ENCODE data around the gene DDTL. TPM values are rescaled to one million over a fixed set of nuclear protein-coding genes. Genes with fewer than 3 reads are reported as not detected.

Gene DDTL
- 2.2 and 11.0 TPM in 2 replicates for total RNA-seq (ENCODE audit: low replicate concordance)

GRCh38 chr22:23966568-23966967, at the start of gene DDTL:
Gene DDTL, plus strand, starts transcription at chr22:23966888. Its CDS starts 27 bp downstream, at chr22:23966915.

GRCh38 chr22:23961084-23961771, 5.5 kb upstream of the DDTL start, which contains the start of gene GSTT2B:
Gene GSTT2B, minus strand, starts transcription at chr22:23961195. Its CDS starts 64 bp downstream, at chr22:23961131.

GRCh38 chr22:23974345-23974744, 7.7 kb downstream of the DDTL start, which contains the start of gene DDT:
Gene DDT, minus strand, starts transcription at chr22:23974441. Its CDS starts 27 bp downstream, at chr22:23974414.

GRCh38 chr22:23979557-23980240, 13.0 kb downstream of the DDTL start, which contains the start of gene GSTT2:
Gene GSTT2, plus strand, starts transcription at chr22:23980134.

GRCh38 chr22:24005201-24005600, 38.5 kb downstream of the DDTL start, which contains the start of gene GSTT4:
Gene GSTT4, minus strand, starts transcription at chr22:24005453. Its CDS starts 97 bp downstream, at chr22:24005356.

Other genes with a start within 250 kb of the DDTL start
- 1.4 and 3.5 TPM in 2 replicates for gene ZNF70, start 215.8 kb upstream of the DDTL start, total RNA-seq (ENCODE audit: low replicate concordance)
- gene VPREB3, start 212.5 kb upstream of the DDTL start, total RNA-seq (ENCODE audit: low replicate concordance) = not detected in 2 replicates
- 0.38 and 1.8 TPM in 2 replicates for gene C22orf15, start 203.9 kb upstream of the DDTL start, total RNA-seq (ENCODE audit: low replicate concordance)
- 3.4 and 6.5 TPM in 2 replicates for gene CHCHD10, start 198.9 kb upstream of the DDTL start, total RNA-seq (ENCODE audit: low replicate concordance)
- 11.0 and 18.5 TPM in 2 replicates for gene MMP11, start 194.0 kb upstream of the DDTL start, total RNA-seq (ENCODE audit: low replicate concordance)
- 18.0 and 21.5 TPM in 2 replicates for gene SMARCB1, start 179.9 kb upstream of the DDTL start, total RNA-seq (ENCODE audit: low replicate concordance)
- 0.23 TPM in 1 of 2 replicates, not detected in the other for gene DERL3, start 127.9 kb upstream of the DDTL start, total RNA-seq (ENCODE audit: low replicate concordance)
- 7.5 and 8.9 TPM in 2 replicates for gene SLC2A11, start 109.0 kb upstream of the DDTL start, total RNA-seq (ENCODE audit: low replicate concordance)
- gene MIF, start 72.5 kb upstream of the DDTL start, total RNA-seq (ENCODE audit: low replicate concordance) = 300 and 504 TPM in 2 replicates
- 5.1 and 9.5 TPM in 2 replicates for gene GSTT2B, start 5.7 kb upstream of the DDTL start, total RNA-seq (ENCODE audit: low replicate concordance)
- 57.3 and 162 TPM in 2 replicates for gene DDT, start 7.6 kb downstream of the DDTL start, total RNA-seq (ENCODE audit: low replicate concordance)
- 0.23 TPM in 1 of 2 replicates, not detected in the other for gene GSTT2, start 13.2 kb downstream of the DDTL start, total RNA-seq (ENCODE audit: low replicate concordance)
- gene GSTT4, start 38.6 kb downstream of the DDTL start, total RNA-seq (ENCODE audit: low replicate concordance) = not detected in 2 replicates
- gene CABIN1, start 44.4 kb downstream of the DDTL start, total RNA-seq (ENCODE audit: low replicate concordance) = 35.5 and 61.0 TPM in 2 replicates
- gene SUSD2, start 214.6 kb downstream of the DDTL start, total RNA-seq (ENCODE audit: low replicate concordance) = 1.2 and 4.7 TPM in 2 replicates